Right renal pelvis (tissue), 4 donors: ENCODE results near the gene TMEM98. TPM values are rescaled to one million over a fixed set of nuclear protein-coding genes. Genes with fewer than 3 reads are reported as not detected.
"Not testable (repeated sequence)": the region's sequence is repeated elsewhere in the genome, so short reads cannot be mapped to it uniquely, and the experiment has no call there.

ENCODE experiments used
- DNase-seq, 4 donors: peaks; one replicate each; pipeline ENCODE4 v3.0.0-alpha.2; 2013; ENCODE audit warnings: low read depth in 4 of 4, low spot score in 3 of 4, missing footprints in 1 of 4
- polyA plus RNA-seq, 4 donors: library from polyadenylated mRNA; unstranded; fragments of 120-200 nt; gene quantifications; one replicate each; pipeline ENCODE4 v1.2.1, GENCODE V29; 2013; ENCODE audit not compliant: insufficient read length in 4 of 4

TMEM98 gene
- polyA plus RNA-seq, 4 donors, result 201 to 245 (median 227) TPM

DNA sequence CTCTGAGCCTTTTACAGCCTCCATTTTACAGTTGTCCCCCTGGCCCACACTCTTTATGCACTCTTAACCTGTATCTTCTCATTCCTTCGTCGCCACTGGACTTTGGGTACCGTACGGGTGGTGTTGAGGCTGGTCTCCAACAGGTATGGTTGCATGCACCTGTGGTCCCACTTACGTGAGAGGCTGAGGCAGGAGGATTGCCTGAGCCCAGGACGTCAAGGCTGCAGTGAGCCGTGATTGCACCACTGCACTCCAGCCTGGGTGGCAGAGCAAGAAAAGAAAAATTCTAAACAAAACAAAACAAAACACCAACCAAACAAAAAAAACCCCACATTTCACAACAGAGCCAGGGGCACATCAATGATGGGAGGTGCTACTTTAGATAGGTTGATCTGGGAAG lies 14.4 kb upstream of the TMEM98 start:
- DNase-seq, result no peak

DNA sequence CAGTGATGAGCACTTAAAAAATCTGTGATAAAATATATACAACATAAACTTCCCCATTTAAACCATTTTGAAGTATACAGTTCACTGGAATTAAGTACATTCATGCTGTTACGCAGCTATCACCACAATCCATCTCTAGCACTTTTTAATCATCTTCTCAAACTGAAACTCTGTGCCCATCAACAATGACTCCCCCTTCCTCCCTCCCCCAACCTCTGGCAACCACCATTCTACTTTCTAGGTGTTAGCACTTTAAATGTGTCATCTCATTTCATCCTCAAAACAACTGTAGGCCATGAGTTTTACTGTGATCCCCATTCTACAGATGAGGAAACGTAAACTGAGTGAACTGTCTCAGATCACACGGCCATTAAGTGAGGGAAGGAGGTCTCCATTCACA lies 13.8 kb upstream of the TMEM98 start:
- no peak for DNase-seq

DNA sequence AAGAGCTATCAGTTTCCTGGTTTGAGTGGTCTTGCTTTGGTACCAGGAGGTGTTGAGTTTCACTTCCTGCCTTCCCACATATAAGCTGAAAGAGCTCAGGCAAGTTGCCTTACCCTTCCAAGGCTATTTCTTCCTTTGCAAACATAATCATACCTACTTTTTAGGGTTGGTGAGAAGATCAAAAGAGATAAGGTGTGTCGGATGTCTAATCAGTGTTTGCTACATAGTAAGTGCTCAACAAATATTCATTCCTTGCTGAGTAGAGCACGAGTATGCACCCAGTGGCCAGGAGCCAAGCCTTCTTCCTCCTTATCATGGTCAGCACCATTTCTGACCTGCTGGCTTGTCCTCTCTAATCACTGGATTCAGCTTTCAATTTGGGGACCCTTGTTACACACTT lies 12.7 kb upstream of the TMEM98 start:
- no peak for DNase-seq

- no peak for DNase-seq
These were observed 11.8 kb upstream of the TMEM98 start for GRCh38 chr17:32916134-32916533.

GRCh38 chr17:32917081-32917480 lies 10.9 kb upstream of the TMEM98 start:
- DNase-seq, result no peak

- DNase-seq, result no peak
These were observed 10.1 kb upstream of the TMEM98 start for GRCh38 chr17:32917842-32918241.

GRCh38 chr17:32919876-32920275 lies 8.1 kb upstream of the TMEM98 start:
- not testable (repeated sequence) for DNase-seq

GRCh38 chr17:32920293-32920692 lies 7.7 kb upstream of the TMEM98 start:
- no peak for DNase-seq

DNA sequence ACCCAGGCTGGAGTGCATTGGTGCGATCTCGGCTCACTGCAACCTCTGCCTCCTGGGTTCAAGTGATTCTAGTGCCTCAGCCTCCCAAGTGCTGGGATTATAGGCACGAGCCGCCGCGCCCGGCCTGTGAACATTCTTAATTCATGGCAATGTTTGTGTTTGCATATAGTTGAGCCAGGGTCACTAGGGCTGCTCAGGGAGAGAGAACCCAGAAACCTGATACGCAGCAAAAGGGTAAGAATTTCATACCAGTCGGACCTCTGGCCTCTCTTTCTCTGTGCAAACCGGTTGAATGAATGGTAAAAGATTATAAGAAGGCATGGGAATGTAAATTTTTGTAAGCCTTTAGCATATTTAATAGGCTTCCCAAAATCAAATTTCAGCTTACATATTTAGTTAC lies 6.9 kb upstream of the TMEM98 start:
- DNase-seq, result no peak

- not testable (repeated sequence) for DNase-seq
These were observed 4.0 kb upstream of the TMEM98 start for GRCh38 chr17:32923905-32924304.

DNA sequence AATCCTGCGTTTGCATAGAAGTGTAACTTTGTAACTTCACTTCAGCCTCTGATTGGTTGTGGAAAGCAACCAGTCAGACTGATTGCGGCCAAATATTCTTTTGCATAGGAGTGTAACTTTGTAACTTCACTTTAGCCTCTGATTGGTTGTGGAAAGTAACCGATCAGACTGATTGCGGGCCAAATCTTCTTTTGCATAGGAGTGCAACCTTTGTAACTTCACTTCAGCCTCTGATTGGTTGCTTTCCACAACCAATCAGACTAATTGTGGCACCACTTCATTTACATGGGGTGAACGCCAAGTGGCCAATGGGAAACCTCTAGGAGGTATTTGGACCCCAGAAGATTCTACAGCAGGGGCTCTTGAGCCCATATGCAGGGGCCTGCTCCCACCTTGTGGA lies 1.8 kb upstream of the TMEM98 start:
- no peak for DNase-seq

DNA sequence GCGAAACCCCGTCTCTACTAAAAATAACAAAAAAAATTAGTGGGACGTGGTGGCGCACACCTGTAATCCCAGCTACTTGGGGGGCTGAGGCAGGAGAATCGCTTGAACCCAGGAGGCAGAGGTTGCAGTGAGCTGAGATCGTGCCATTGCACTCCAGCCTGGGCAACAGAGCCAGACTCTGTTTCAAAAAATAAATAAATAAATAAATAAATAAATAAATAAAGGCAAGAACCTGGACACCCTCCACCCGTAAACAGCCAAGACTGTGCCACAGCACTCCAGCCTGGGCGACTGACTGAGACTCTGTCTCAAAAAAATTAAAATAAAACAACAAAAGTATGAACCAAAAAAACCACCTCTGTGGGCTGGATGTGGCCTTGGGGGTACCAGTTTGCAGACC lies 1.2 kb upstream of the TMEM98 start:
- not testable (repeated sequence) for DNase-seq

DNA sequence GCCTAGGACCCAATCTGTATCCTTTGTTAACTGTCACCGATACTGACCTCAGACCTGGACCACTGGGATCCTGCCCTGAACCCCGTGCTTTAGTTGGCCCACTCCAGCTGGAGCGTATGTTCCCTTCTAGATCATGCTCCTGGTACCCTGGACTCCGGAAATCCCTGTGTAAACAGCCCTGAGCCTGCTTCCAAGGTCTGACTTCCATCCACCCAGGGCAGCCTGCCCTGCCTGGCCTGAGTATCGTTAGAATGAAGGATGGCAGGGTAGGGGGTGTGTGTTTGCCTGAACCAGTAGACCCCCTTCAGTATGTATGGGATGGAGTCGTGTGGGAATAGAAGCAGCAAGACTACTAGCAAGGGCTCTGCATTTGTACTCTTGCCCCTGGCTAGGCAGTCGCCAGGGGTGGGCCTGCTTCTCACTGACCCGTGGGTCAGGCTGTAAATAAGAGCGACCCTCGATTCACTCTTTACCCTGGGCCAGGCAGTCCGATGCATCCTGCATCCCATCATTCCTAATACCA lies 691 bp upstream of the TMEM98 start:
- DNase-seq, result no peak

GRCh38 chr17:32928586-32929535 lies 908 bp downstream of the TMEM98 start:
- DNase-seq, result peak in 1 of 4 donors; percentile 43

DNA sequence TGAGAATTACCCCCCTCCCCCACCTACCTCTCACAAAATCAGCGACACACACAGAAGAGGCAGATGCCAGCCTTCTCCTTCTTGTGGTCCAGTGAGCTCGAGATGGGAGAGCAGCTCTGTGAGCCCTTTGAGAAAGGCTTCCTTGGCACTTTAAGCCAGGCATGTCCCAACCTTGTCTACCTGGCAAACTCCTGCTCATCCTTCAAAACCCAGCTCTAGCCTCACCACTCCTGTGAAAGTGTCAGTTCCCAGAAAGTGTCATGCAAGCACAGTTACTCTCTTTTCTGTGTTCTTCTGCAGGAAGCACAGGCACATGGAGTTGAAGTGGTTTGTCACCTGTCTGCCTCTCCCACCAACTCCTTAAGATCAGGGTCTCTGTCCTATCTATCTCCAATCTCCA lies 1.6 kb downstream of the TMEM98 start:
- no peak for DNase-seq

DNA sequence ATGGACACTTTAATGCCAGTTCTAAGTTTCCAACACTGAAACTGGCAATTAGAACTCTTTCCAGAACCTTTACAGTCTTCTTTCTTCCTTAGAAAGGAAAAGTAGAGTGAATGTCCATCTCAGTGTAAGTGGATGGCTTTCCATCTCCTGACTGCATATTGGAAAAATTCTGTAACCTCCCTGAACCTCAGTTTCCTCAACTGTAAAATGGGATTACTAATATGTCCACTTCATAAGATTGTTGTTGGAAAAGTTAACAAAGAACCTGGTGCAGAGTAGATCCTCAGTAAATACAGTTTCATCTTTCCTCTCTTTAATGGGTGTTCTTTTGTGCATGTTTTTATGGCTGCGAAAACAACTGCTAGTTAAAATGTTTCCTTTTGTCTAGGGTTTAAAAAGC lies 2.6 kb downstream of the TMEM98 start:
- DNase-seq, result no peak

DNA sequence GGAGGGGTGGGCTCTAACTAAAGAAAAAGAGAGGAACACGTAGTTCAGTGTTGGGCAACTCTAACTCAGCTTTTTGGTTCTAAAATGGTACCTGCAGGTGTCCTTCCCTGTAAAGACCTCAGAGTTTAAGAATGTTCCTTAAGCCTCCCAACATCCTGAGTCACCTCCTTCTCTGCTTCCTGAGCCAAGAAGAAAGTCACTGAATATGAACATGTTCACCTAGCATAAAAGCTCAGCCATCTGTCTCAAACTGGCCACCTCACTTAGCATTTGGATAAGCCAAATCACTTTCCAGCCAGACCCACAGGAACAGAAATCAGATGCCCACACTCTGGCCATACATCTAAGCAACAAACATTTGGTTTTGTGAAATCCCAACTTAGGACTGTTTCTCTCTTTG lies 3.7 kb downstream of the TMEM98 start:
- DNase-seq, result no peak

DNA sequence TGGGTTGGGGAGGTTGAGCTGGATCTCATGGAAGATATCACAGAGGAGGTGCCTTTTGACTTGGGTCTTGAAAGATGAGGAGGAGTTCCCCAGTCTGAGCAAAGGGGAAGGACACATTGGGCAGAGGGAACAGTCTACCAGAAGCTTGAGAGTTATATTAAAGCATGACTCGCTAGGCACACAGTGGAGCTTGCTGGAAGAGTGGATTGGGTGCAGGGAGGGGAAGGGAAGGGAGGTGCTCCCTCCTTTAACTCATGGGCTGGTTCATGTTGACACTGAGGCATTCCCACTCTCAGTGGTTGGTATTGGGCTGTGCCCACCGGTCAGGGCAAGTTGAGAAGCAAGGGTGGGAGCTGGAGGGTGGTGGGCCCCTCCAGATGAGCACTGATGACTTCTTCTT lies 5.9 kb downstream of the TMEM98 start:
- no peak for DNase-seq

- DNase-seq, result no peak
These were observed 7.8 kb downstream of the TMEM98 start for GRCh38 chr17:32935726-32936125.

- DNase-seq, result no peak
These were observed 8.4 kb downstream of the TMEM98 start for GRCh38 chr17:32936186-32936893.

DNA sequence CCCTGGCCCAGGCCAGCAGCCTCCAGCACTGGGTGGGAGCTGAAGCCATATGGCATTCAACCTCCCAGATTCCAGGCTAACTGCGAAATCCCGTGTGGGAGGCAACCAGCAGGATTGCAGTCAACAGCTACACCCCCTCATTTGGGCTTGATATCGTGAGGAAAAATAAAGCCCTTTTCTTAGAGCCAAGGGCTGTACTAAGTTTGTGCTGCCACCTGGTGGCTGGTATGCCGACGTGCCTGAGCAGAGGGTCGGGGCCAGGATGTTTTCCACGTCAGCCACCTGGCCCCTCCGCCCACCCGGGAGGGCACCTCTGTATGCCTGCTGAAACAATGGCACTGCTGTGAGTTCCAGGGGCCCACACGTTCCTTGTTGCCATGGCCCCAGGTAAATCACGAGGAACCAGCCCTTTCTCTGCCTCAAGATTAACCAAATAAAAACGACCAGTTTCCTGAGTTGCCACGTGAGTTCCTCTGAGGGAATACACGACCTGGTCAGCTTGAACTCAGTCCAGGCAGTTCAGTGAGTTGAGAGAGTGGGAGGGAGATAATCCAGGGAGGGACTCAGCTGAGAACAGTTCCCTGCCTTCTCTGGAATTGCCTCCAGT lies 9.0 kb downstream of the TMEM98 start:
- peak in 2 of 4 donors; percentile 75 to 80 for DNase-seq
